ENCODE data around the gene DLG1. TPM values are rescaled to one million over a fixed set of nuclear protein-coding genes. Genes with fewer than 3 reads are reported as not detected.

DLG1 gene
- total RNA-seq, 1 donor = 48.0 TPM

GRCh38 chr3:197031315-197032285 is 266.8 kb downstream of the DLG1 start:
- Histone ChIP-seq H3K4me3 (ENCODE audit: low read length) (no peak overlapping the region), H3K9me3 (ENCODE audit: low read depth, low read length) (no peaks in the 10 kb centered on the region), H3K4me1 (ENCODE audit: insufficient read depth, low read length) (peaks cover 35% of the 10 kb centered on the region), H3K27me3 (ENCODE audit: insufficient read depth, low read length) (peaks cover 10% of the 10 kb centered on the region)

- peaks cover 35% of the 10 kb centered on the region for H3K4me1 ChIP-seq (ENCODE audit: insufficient read depth, low read length)
- no peaks in the 10 kb centered on the region for H3K9me3 ChIP-seq (ENCODE audit: low read depth, low read length)
- no peak overlapping the region for H3K4me3 ChIP-seq (ENCODE audit: low read length)
- H3K27me3 ChIP-seq (ENCODE audit: insufficient read depth, low read length) = peaks cover 9% of the 10 kb centered on the region
Observed at GRCh38 chr3:197030379-197031314, 267.8 kb downstream of the DLG1 start.

GRCh38 chr3:197029511-197030167 is 268.8 kb downstream of the DLG1 start, which contains the start of gene MELTF:
Gene MELTF (minus strand): TSS chr3:197029817. CDS start chr3:197029702, 115 bp downstream.
- peaks cover 35% of the 10 kb centered on the region for H3K4me1 ChIP-seq (ENCODE audit: insufficient read depth, low read length)
- no peaks in the 10 kb centered on the region for H3K9me3 ChIP-seq (ENCODE audit: low read depth, low read length)
- peak within 1 kb of the TSS; percentile 33 for H3K4me3 ChIP-seq (ENCODE audit: low read length)
- H3K27me3 ChIP-seq (ENCODE audit: insufficient read depth, low read length) = no peaks in the 10 kb centered on the region

- Histone ChIP-seq H3K4me3 (ENCODE audit: low read length) (peak overlapping the region; percentile 33), H3K4me1 (ENCODE audit: insufficient read depth, low read length) (peaks cover 35% of the 10 kb centered on the region), H3K27me3 (ENCODE audit: insufficient read depth, low read length) (no peaks in the 10 kb centered on the region), H3K9me3 (ENCODE audit: low read depth, low read length) (no peaks in the 10 kb centered on the region)
Observed at GRCh38 chr3:197028728-197029510, 269.5 kb downstream of the DLG1 start.

GRCh38 chr3:197027896-197028727 is 270.3 kb downstream of the DLG1 start:
- Histone ChIP-seq H3K4me3 (ENCODE audit: low read length) (no peak overlapping the region), H3K27me3 (ENCODE audit: insufficient read depth, low read length) (no peaks in the 10 kb centered on the region), H3K4me1 (ENCODE audit: insufficient read depth, low read length) (peaks cover 43% of the 10 kb centered on the region), H3K9me3 (ENCODE audit: low read depth, low read length) (no peaks in the 10 kb centered on the region)

- Histone ChIP-seq H3K9me3 (ENCODE audit: low read depth, low read length) (no peaks in the 10 kb centered on the region), H3K4me3 (ENCODE audit: low read length) (no peak overlapping the region), H3K27me3 (ENCODE audit: insufficient read depth, low read length) (no peaks in the 10 kb centered on the region), H3K4me1 (ENCODE audit: insufficient read depth, low read length) (peaks cover 51% of the 10 kb centered on the region)
Observed at GRCh38 chr3:197027151-197027895, 271.1 kb downstream of the DLG1 start.

GRCh38 chr3:197026481-197026866 is 271.9 kb downstream of the DLG1 start:
- H3K4me3 ChIP-seq (ENCODE audit: low read length) = no peak overlapping the region
- no peaks in the 10 kb centered on the region for H3K9me3 ChIP-seq (ENCODE audit: low read depth, low read length)
- H3K27me3 ChIP-seq (ENCODE audit: insufficient read depth, low read length) = no peaks in the 10 kb centered on the region
- H3K4me1 ChIP-seq (ENCODE audit: insufficient read depth, low read length) = peaks cover 45% of the 10 kb centered on the region

GRCh38 chr3:197025736-197026480 is 272.5 kb downstream of the DLG1 start:
- H3K4me1 ChIP-seq (ENCODE audit: insufficient read depth, low read length) = peaks cover 39% of the 10 kb centered on the region
- no peaks in the 10 kb centered on the region for H3K9me3 ChIP-seq (ENCODE audit: low read depth, low read length)
- no peaks in the 10 kb centered on the region for H3K27me3 ChIP-seq (ENCODE audit: insufficient read depth, low read length)
- H3K4me3 ChIP-seq (ENCODE audit: low read length) = no peak overlapping the region

GRCh38 chr3:197024881-197025735 is 273.3 kb downstream of the DLG1 start:
- Histone ChIP-seq H3K4me3 (ENCODE audit: low read length) (no peak overlapping the region), H3K9me3 (ENCODE audit: low read depth, low read length) (no peaks in the 10 kb centered on the region), H3K4me1 (ENCODE audit: insufficient read depth, low read length) (peaks cover 34% of the 10 kb centered on the region), H3K27me3 (ENCODE audit: insufficient read depth, low read length) (no peaks in the 10 kb centered on the region)

- H3K9me3 ChIP-seq (ENCODE audit: low read depth, low read length) = no peaks in the 10 kb centered on the region
- H3K27me3 ChIP-seq (ENCODE audit: insufficient read depth, low read length) = no peaks in the 10 kb centered on the region
- no peak overlapping the region for H3K4me3 ChIP-seq (ENCODE audit: low read length)
- H3K4me1 ChIP-seq (ENCODE audit: insufficient read depth, low read length) = peaks cover 25% of the 10 kb centered on the region
Observed at GRCh38 chr3:197023998-197024651, 274.3 kb downstream of the DLG1 start.

- Histone ChIP-seq H3K27me3 (ENCODE audit: insufficient read depth, low read length) (no peaks in the 10 kb centered on the region), H3K4me1 (ENCODE audit: insufficient read depth, low read length) (peaks cover 18% of the 10 kb centered on the region), H3K4me3 (ENCODE audit: low read length) (no peak overlapping the region)
Observed at GRCh38 chr3:197023241-197023997, 275.0 kb downstream of the DLG1 start.

More at GRCh38 chr3:197023241-197023997, 275.0 kb downstream of the DLG1 start:
- no peaks in the 10 kb centered on the region for H3K9me3 ChIP-seq (ENCODE audit: low read depth, low read length)

Data from mononuclear cell (primary cell).